Amygdala (tissue), 56 donors: ENCODE data around the gene RNASE7.
"Not testable (repeated sequence)": the region's sequence is repeated elsewhere in the genome, so short reads cannot be mapped to it uniquely, and the experiment has no call there.

ENCODE experiments used
- DNase-seq, 56 donors: peaks; one replicate each; lab custom pipeline; 2025; lab: John Stamatoyannopoulos, UW

Gene RNASE7

GRCh38 chr14:21041676-21042433 is at the start of gene RNASE7:
Gene RNASE7, plus strand, starts transcription at chr14:21042362. Its CDS starts 631 bp downstream, at chr14:21042993.
- peak in 1 of 56 donors; percentile 35 for DNase-seq

GRCh38 chr14:20996521-20996920 is 45.6 kb upstream of the RNASE7 start:
- no peak for DNase-seq

GRCh38 chr14:20997115-20997514 is 45.0 kb upstream of the RNASE7 start:
- no peak for DNase-seq

GRCh38 chr14:20997564-20997963 is 44.6 kb upstream of the RNASE7 start:
- no peak for DNase-seq

GRCh38 chr14:20998139-20998538 is 44.0 kb upstream of the RNASE7 start:
- no peak for DNase-seq

- no peak for DNase-seq
Observed at GRCh38 chr14:20998674-20999366, 43.3 kb upstream of the RNASE7 start, which contains the start of gene SLC39A2. Gene SLC39A2, plus strand, starts transcription at chr14:20999293. Its CDS starts 154 bp downstream, at chr14:20999447.

- no peak for DNase-seq
Observed at GRCh38 chr14:20999591-20999990, 42.6 kb upstream of the RNASE7 start.

GRCh38 chr14:21001218-21001617 is 40.9 kb upstream of the RNASE7 start:
- DNase-seq = no peak

GRCh38 chr14:21003788-21004346 is 38.3 kb upstream of the RNASE7 start:
- DNase-seq = no peak

GRCh38 chr14:21009721-21010120 is 32.4 kb upstream of the RNASE7 start:
- not testable (repeated sequence) for DNase-seq

GRCh38 chr14:21011136-21011535 is 31.0 kb upstream of the RNASE7 start:
- no peak for DNase-seq

- DNase-seq = peak; percentile 24 to 96 (median 75)
Observed at GRCh38 chr14:21014761-21015190, 27.4 kb upstream of the RNASE7 start.

GRCh38 chr14:21015312-21015711 is 26.9 kb upstream of the RNASE7 start:
- DNase-seq = peak in 2 of 56 donors; percentile 11 to 20

- no peak for DNase-seq
Observed at GRCh38 chr14:21016413-21017190, 25.6 kb upstream of the RNASE7 start.

- DNase-seq = peak in 2 of 56 donors; percentile 13 to 19
Observed at GRCh38 chr14:21017528-21018245, 24.5 kb upstream of the RNASE7 start.

GRCh38 chr14:21018286-21018685 is 23.9 kb upstream of the RNASE7 start:
- no peak for DNase-seq

GRCh38 chr14:21018781-21019180 is 23.4 kb upstream of the RNASE7 start:
- no peak for DNase-seq

- DNase-seq = no peak
Observed at GRCh38 chr14:21019366-21019765, 22.8 kb upstream of the RNASE7 start.

GRCh38 chr14:21020977-21021545 is 21.1 kb upstream of the RNASE7 start:
- DNase-seq = no peak

- DNase-seq = no peak
Observed at GRCh38 chr14:21022686-21023085, 19.5 kb upstream of the RNASE7 start.
